H1 (cell line): ENCODE measurements around the gene MAP7D1. TPM values are rescaled to one million over a fixed set of nuclear protein-coding genes. Genes with fewer than 3 reads are reported as not detected.

ENCODE experiments used
- BCL11A ChIP-seq, 2 experiments: IDR thresholded peaks; one replicate each; pipeline ENCODE4 v1.6.1; 2011; ENCODE audit warnings: low read depth in 2 of 2, low read length in 2 of 2, mild to moderate bottlenecking in 2 of 2
- YY1 ChIP-seq: IDR thresholded peaks from 2 replicates; pipeline ENCODE4 v1.6.1; 2011; ENCODE audit warnings: low read depth, mild to moderate bottlenecking, low read length
- ZNF274 ChIP-seq: IDR thresholded peaks from 2 replicates; pipeline ENCODE4 v1.7.0; 2012; ENCODE audit warnings: low read length, borderline replicate concordance; ENCODE audit errors: extremely low read depth
- polyA plus RNA-seq, 7 experiments: library from polyadenylated mRNA; depleted of rRNA in 3 of 7; stranded (reverse) in 5 of 7; unstranded in 2 of 7; fragments of >200 nt in 5 of 7; fragments of 200-250 nt in 2 of 7; gene quantifications; 1 replicate in 5 of 7; 2 replicates in 1 of 7; 4 replicates in 1 of 7; pipeline versions ENCODE4 v1.2.1 to v1.2.3, GENCODE V29; 2011 to 2013; ENCODE audit warnings: missing spikeins in 2 of 7, mixed read lengths in 2 of 7
- total RNA-seq: library from RNA; stranded (reverse); fragmentation: NEBNext Ultra II Directional; extraction: Animal tissue kit (Norgen Biotek cat#: 25700); gene quantifications from 2 replicates; pipeline ENCODE4 v1.2.1, GENCODE V29; 2021

MAP7D1 gene
- total and polyA plus RNA-seq, 2 of the 8 experiments (the other 6 are each of a cell fraction or from before 2014, with no cell fraction given): 18.2 to 52.4 TPM

- TF ChIP-seq YY1 (no peak), BCL11A (IDR thresholded peaks at IDR 0.05; ENCODE audit: low read depth in 2 of 2, low read length in 2 of 2) (no peak), ZNF274 (no peak)
These were observed 66.8 kb downstream of the MAP7D1 start (continued) for GRCh38 chr1:36222481-36223380.
